ENCODE results near the gene METTL22.

Gene METTL22

GRCh38 chr16:8585857-8586256, 35.6 kb upstream of the METTL22 start:
- no peak overlapping the region for H3K4me3 ChIP-seq (ENCODE audit: low read depth, low read length)
- DNase-seq (ENCODE audit: low read depth, low spot score) = no peak
- TF ChIP-seq CTCF (IDR thresholded peaks at IDR 0.05; ENCODE audit: low read depth, low read length) = no peak
- in situ Hi-C loops (cut with HindIII; ENCODE audit: low sequenced_read_pairs) = no loop called here

GRCh38 chr16:8587065-8587464, 34.4 kb upstream of the METTL22 start:
- TF ChIP-seq CTCF (IDR thresholded peaks at IDR 0.05; ENCODE audit: low read depth, low read length) = no peak
- H3K4me3 ChIP-seq (ENCODE audit: low read depth, low read length) = no peak overlapping the region
- no peak for DNase-seq (ENCODE audit: low read depth, low spot score)
- in situ Hi-C loops (cut with HindIII; ENCODE audit: low sequenced_read_pairs) = no loop called here

GRCh38 chr16:8588682-8589056, 32.8 kb upstream of the METTL22 start:
- in situ Hi-C loops (cut with HindIII; ENCODE audit: low sequenced_read_pairs) = no loop called here
- TF ChIP-seq CTCF (IDR thresholded peaks at IDR 0.05; ENCODE audit: low read depth, low read length) = no peak
- no peak for DNase-seq (ENCODE audit: low read depth, low spot score)
- no peak overlapping the region for H3K4me3 ChIP-seq (ENCODE audit: low read depth, low read length)

GRCh38 chr16:8589057-8589899, 32.2 kb upstream of the METTL22 start:
- in situ Hi-C loops (cut with HindIII; ENCODE audit: low sequenced_read_pairs) = no loop called here
- TF ChIP-seq CTCF (IDR thresholded peaks at IDR 0.05; ENCODE audit: low read depth, low read length) = no peak
- no peak overlapping the region for H3K4me3 ChIP-seq (ENCODE audit: low read depth, low read length)
- DNase-seq (ENCODE audit: low read depth, low spot score) = no peak

- no peak for DNase-seq (ENCODE audit: low read depth, low spot score)
- no peak for TF ChIP-seq CTCF (IDR thresholded peaks at IDR 0.05; ENCODE audit: low read depth, low read length)
- in situ Hi-C loops (cut with HindIII; ENCODE audit: low sequenced_read_pairs) = no loop called here
- H3K4me3 ChIP-seq (ENCODE audit: low read depth, low read length) = no peak within 1 kb of the TSS
Observed at GRCh38 chr16:8589900-8590688, 31.4 kb upstream of the METTL22 start, which contains the start of gene TMEM114. TSS of gene TMEM114 (minus strand) at chr16:8590511. CDS start at chr16:8589838, 673 bp downstream.

GRCh38 chr16:8590811-8591210, 30.7 kb upstream of the METTL22 start:
- no peak overlapping the region for H3K4me3 ChIP-seq (ENCODE audit: low read depth, low read length)
- no peak for DNase-seq (ENCODE audit: low read depth, low spot score)
- TF ChIP-seq CTCF (IDR thresholded peaks at IDR 0.05; ENCODE audit: low read depth, low read length) = no peak
- in situ Hi-C loops (cut with HindIII; ENCODE audit: low sequenced_read_pairs) = no loop called here
